HEK293 (cell line): ENCODE results near the gene MTR.

Experiments used
- CTCF ChIP-seq: fragments of 450-650 bp; formaldehyde crosslinking; IDR thresholded peaks from 2 replicates; pipeline ENCODE4 v1.5.1; 2016; ENCODE audit warnings: missing biosample characterization, missing genetic modification characterization
- YY1 ChIP-seq: fragments of 450-650 bp; formaldehyde crosslinking; IDR thresholded peaks from 2 replicates; pipeline ENCODE4 v1.5.1; 2018; ENCODE audit warnings: missing biosample characterization, missing genetic modification characterization
- ZEB2 ChIP-seq: fragments of 450-650 bp; formaldehyde crosslinking; IDR thresholded peaks from 2 replicates; pipeline ENCODE4 v1.5.1; 2016; ENCODE audit warnings: missing biosample characterization, missing genetic modification characterization

DNA sequence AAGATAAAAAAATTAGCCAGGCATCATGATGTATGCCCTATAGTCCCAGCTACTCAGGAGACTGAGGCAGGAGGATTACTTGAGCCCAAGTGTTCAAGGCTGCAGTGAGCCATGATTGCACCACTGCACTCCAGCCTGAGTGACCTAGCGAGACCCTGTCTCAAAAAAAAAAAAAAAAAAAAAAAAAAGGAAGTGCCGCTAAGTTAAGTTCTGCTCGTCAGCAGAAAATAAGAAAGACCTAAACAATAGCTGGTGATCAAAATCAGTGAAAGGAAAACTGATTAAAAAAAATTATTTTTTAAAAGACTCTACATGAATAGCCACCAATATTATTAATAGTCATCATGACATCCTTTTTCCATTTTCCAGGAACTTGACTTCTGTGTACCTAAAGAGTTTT lies 44.2 kb upstream of the MTR start:
- TF ChIP-seq YY1 (tag by site-specific recombination) (no peak), CTCF (tag by site-specific recombination) (no peak), ZEB2 (no peak)
